GM12878 (cell line): Measurements from ENCODE around the gene CD48. TPM values are rescaled to one million over a fixed set of nuclear protein-coding genes. Genes with fewer than 3 reads are reported as not detected.

Source experiments
- ASH2L ChIP-seq: fragments of 300-600, 200-600 bp; sonication (generic); IDR thresholded peaks from 2 replicates; pipeline ENCODE4 v1.6.1; 2017; ENCODE audit warnings: low read depth, mild to moderate bottlenecking, borderline replicate concordance
- ATF3 ChIP-seq: IDR thresholded peaks from 2 replicates; pipeline ENCODE4 v1.6.1; 2011; ENCODE audit warnings: low read depth, mild to moderate bottlenecking, low read length, moderate library complexity, borderline replicate concordance; ENCODE audit errors: extremely low read depth
- BACH1 ChIP-seq: fragments of 450-650 bp; IDR thresholded peaks from 2 replicates; pipeline ENCODE4 v1.6.1; 2017; ENCODE audit warnings: mild to moderate bottlenecking, borderline replicate concordance
- CBX3 ChIP-seq: fragments of 200-600 bp; sonication (generic); IDR thresholded peaks from 2 replicates; pipeline ENCODE4 v1.6.1; 2016; ENCODE audit warnings: low read depth, borderline replicate concordance
- CEBPB ChIP-seq, 2 experiments: fragments of 150-350 bp in 1 of 2; IDR thresholded peaks; 2 replicates each; pipeline ENCODE4 v1.6.1; 2012 to 2014; ENCODE audit warnings: low read depth in 2 of 2, low read length in 2 of 2, borderline replicate concordance in 1 of 2, inconsistent platforms in 1 of 2
- CHD1 ChIP-seq: IDR thresholded peaks from 2 replicates; pipeline ENCODE4 v1.6.1; 2012; ENCODE audit warnings: low read depth, low read length, improper control_type of control experiment
- EP300 ChIP-seq, 2 experiments: fragments of 150-350 bp in 1 of 2; IDR thresholded peaks; 2 replicates each; pipeline ENCODE4 v1.6.1; 2011 to 2012; ENCODE audit warnings: low read depth in 2 of 2, low read length in 2 of 2, borderline replicate concordance in 1 of 2, improper control_type of control experiment in 1 of 2, inconsistent platforms in 1 of 2; ENCODE audit not compliant: control insufficient read depth in 1 of 2
- FOS ChIP-seq: IDR thresholded peaks from 3 replicates; pipeline ENCODE4 v1.6.1; 2011; ENCODE audit warnings: borderline replicate concordance; ENCODE audit not compliant: insufficient read length; ENCODE audit errors: extremely low read depth
- HDAC6 ChIP-seq: fragments of 200-600 bp; sonication (generic); IDR thresholded peaks from one replicate; pipeline ENCODE4 v1.8.0; 2017; ENCODE audit warnings: antibody characterized with exemption; ENCODE audit not compliant: unreplicated experiment
- HDGF ChIP-seq: fragments of 450-650 bp; IDR thresholded peaks from 2 replicates; pipeline ENCODE4 v1.6.1; 2016; ENCODE audit warnings: antibody characterized with exemption
- IKZF1 ChIP-seq: fragments of 450-650 bp; conservative IDR thresholded peaks from 2 replicates; pipeline ENCODE4 v1.6.1; 2017; ENCODE audit warnings: antibody characterized with exemption, mild to moderate bottlenecking
- PRDM15 ChIP-seq: fragments of 450-650 bp; formaldehyde crosslinking; IDR thresholded peaks from 2 replicates; pipeline ENCODE4 v1.4.0; 2020; ENCODE audit warnings: mild to moderate bottlenecking, moderate library complexity
- SMC3 ChIP-seq: IDR thresholded peaks from 2 replicates; pipeline ENCODE4 v1.6.1; 2011; ENCODE audit warnings: low read length, improper control_type of control experiment, borderline replicate concordance
- SP1 ChIP-seq: IDR thresholded peaks from one replicate; pipeline ENCODE4 v1.6.1; 2011; ENCODE audit warnings: low read depth, low read length
- TBL1XR1 ChIP-seq: IDR thresholded peaks from 2 replicates; pipeline ENCODE4 v1.6.1; 2012; ENCODE audit warnings: low read depth, low read length, improper control_type of control experiment
- TCF12 ChIP-seq: IDR thresholded peaks from 2 replicates; pipeline ENCODE4 v1.6.1; 2011; ENCODE audit warnings: low read depth, mild to moderate bottlenecking, low read length
- TCF7 ChIP-seq: IDR thresholded peaks from 2 replicates; pipeline ENCODE4 v1.6.1; 2014; ENCODE audit warnings: antibody characterized with exemption, borderline replicate concordance
- YBX1 ChIP-seq: fragments of 450-650 bp; IDR thresholded peaks from 2 replicates; pipeline ENCODE4 v1.6.1; 2016; ENCODE audit warnings: antibody characterized with exemption
- ZBED1 ChIP-seq: IDR thresholded peaks from 2 replicates; pipeline ENCODE4 v1.6.1; 2016; ENCODE audit warnings: borderline replicate concordance
- ZNF592 ChIP-seq: fragments of 450-650 bp; IDR thresholded peaks from 2 replicates; pipeline ENCODE4 v1.6.1; 2017; ENCODE audit warnings: mild to moderate bottlenecking, moderate library complexity
- polyA plus RNA-seq, 11 experiments: library from polyadenylated mRNA; depleted of rRNA in 4 of 11; unstranded in 6 of 11; stranded (reverse) in 5 of 11; fragments of >200 nt; fragmentation: Nextera tagmentation in 4 of 11; fragmentation: Illumina TruSeq in 1 of 11; extraction: Ambion mirVana in 4 of 11; extraction: Trizol in 1 of 11; gene quantifications; 1 replicate in 1 of 11; 2 replicates in 10 of 11; pipeline versions ENCODE4 v1.2.1 to v1.2.3, GENCODE V29; 2011 to 2016; ENCODE audit warnings: inconsistent platforms in 2 of 11, missing spikeins in 2 of 11, low read depth in 1 of 11
- total RNA-seq, 4 experiments: library from RNA; depleted of rRNA in 3 of 4; stranded (reverse); fragments of >200 nt in 3 of 4; fragmentation: Illumina TruSeq in 1 of 4; extraction: Trizol in 1 of 4; gene quantifications; 2 replicates each; pipeline versions ENCODE4 v1.2.1 to v1.2.3, GENCODE V29; 2013 to 2021
- TF ChIP-seq, protein P1 (sequence below): fragments of 450-650 bp; IDR thresholded peaks from 2 replicates; pipeline ENCODE4 v1.6.1; 2017; ENCODE audit warnings: mild to moderate bottlenecking, low read depth, inconsistent platforms; ENCODE audit not compliant: poor library complexity, severe bottlenecking

CD48 gene
- total and polyA plus RNA-seq, 10 of the 15 experiments (the other 5 are each of a cell fraction or from before 2014, with no cell fraction given) = 302 to 1,315 (median 430) TPM

- TF ChIP-seq ZNF592 (no peak), PRDM15 (CRISPR knock-in tag) (no peak), CBX3 (no peak), YBX1 (no peak), HDGF (no peak), ATF3 (no peak), HDAC6 (peak; percentile 51), ZBED1 (no peak), IKZF1 (no peak), TBL1XR1 (no peak; the same call in 1 of the 2 replicates), BACH1 (no peak), CEBPB (IDR thresholded peaks at IDR 0.05; ENCODE audit: borderline replicate concordance in 1 of 2, low read depth in 2 of 2, low read length in 2 of 2) (no peak), SP1 (no peak), CHD1 (peak; percentile 43; the same call in 1 of the 2 replicates), FOS (no peak), TCF7 (no peak), TCF12 (no peak), SMC3 (no peak), EP300 (IDR thresholded peaks at IDR 0.05; ENCODE audit: borderline replicate concordance in 1 of 2, control insufficient read depth in 1 of 2, low read depth in 2 of 2, low read length in 2 of 2) (no peak), ASH2L (no peak)
- TF ChIP-seq, protein P1, sequence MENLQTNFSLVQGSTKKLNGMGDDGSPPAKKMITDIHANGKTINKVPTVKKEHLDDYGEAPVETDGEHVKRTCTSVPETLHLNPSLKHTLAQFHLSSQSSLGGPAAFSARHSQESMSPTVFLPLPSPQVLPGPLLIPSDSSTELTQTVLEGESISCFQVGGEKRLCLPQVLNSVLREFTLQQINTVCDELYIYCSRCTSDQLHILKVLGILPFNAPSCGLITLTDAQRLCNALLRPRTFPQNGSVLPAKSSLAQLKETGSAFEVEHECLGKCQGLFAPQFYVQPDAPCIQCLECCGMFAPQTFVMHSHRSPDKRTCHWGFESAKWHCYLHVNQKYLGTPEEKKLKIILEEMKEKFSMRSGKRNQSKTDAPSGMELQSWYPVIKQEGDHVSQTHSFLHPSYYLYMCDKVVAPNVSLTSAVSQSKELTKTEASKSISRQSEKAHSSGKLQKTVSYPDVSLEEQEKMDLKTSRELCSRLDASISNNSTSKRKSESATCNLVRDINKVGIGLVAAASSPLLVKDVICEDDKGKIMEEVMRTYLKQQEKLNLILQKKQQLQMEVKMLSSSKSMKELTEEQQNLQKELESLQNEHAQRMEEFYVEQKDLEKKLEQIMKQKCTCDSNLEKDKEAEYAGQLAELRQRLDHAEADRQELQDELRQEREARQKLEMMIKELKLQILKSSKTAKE = no peak
Observed at GRCh38 chr1:160740133-160740688, 28.6 kb upstream of the CD48 start (continued).
